Endothelial cell of umbilical vein (primary cell): ENCODE data around the gene SMURF2. TPM values are rescaled to one million over a fixed set of nuclear protein-coding genes. Genes with fewer than 3 reads are reported as not detected.
A peak's percentile ranks its signal among the peaks of the same experiment; 100 is the strongest.

Experiments used
- BruUV-seq: library from RNA; stranded (reverse); fragments of 400-500 nt; replicated peaks from 2 replicates; lab custom pipeline; 2021; lab: Mats Ljungman, UMichigan
- CTCF ChIA-PET: fragments of 300-600, 350-600 bp; sonication (Branson Sonifier 250); formaldehyde crosslinking; loops from one replicate; lab custom pipeline; 2021; ENCODE audit warnings: antibody characterized with exemption, inconsistent platforms; lab: Charles Lee
- POLR2A ChIA-PET: fragments of 300-600, 350-600 bp; sonication (Branson Sonifier 250); formaldehyde crosslinking; loops from one replicate; lab custom pipeline; 2021; ENCODE audit warnings: antibody characterized with exemption, inconsistent platforms; lab: Charles Lee
- DNase-seq: peaks from one replicate; pipeline ENCODE4 v3.0.0-alpha.2; 2011; ENCODE audit warnings: low read depth, low spot score
- FAIRE-seq: peaks from 2 replicates; lab custom pipeline; 2011; peaks lifted over from hg19 to GRCh38; lab: Jason Lieb, UNC
- H2AFZ ChIP-seq: 2 replicates; pipeline ENCODE4 v1.6.0; 2012; ENCODE audit warnings: low read depth, low read length, control low read depth, inconsistent platforms
- H3K27ac ChIP-seq: 2 replicates; pipeline ENCODE4 v1.5.1; 2011; ENCODE audit warnings: low read depth, mild to moderate bottlenecking, control low read depth, low read length, moderate library complexity; ENCODE audit not compliant: insufficient read depth
- H3K27me3 ChIP-seq, 2 experiments: 2 replicates each; pipeline versions ENCODE4 v1.6.0 to v1.6.1; 2011; ENCODE audit warnings: low read length in 2 of 2, mixed read lengths in 1 of 2; ENCODE audit not compliant: control insufficient read depth in 2 of 2, insufficient read depth in 2 of 2
- H3K36me3 ChIP-seq, 2 experiments: 2 replicates in 1 of 2; 3 replicates in 1 of 2; pipeline ENCODE4 v1.5.1; 2011; ENCODE audit warnings: low read length in 2 of 2, mild to moderate bottlenecking in 1 of 2, moderate library complexity in 1 of 2; ENCODE audit not compliant: control insufficient read depth in 2 of 2, insufficient read depth in 2 of 2; ENCODE audit errors: extremely low read depth in 1 of 2
- H3K4me1 ChIP-seq: 3 replicates; pipeline ENCODE4 v1.5.1; 2011; ENCODE audit warnings: mild to moderate bottlenecking, low read length; ENCODE audit not compliant: control insufficient read depth, insufficient read depth; ENCODE audit errors: extremely low read depth
- H3K4me2 ChIP-seq: 2 replicates; pipeline ENCODE4 v1.6.1; 2011; ENCODE audit warnings: low read length, control low read depth, mixed read lengths; ENCODE audit not compliant: insufficient read depth
- H3K4me3 ChIP-seq, 3 experiments: fragments of 200-600 bp in 1 of 3; sonication (generic), shearing (Covaris generic) in 1 of 3; replicated peaks in 1 of 3; 2 replicates each; pipeline ENCODE4 v1.5.1; 2011 to 2016; ENCODE audit warnings: control low read depth in 3 of 3, low read length in 3 of 3, mild to moderate bottlenecking in 2 of 3, inconsistent platforms in 1 of 3, low read depth in 1 of 3, moderate library complexity in 1 of 3; ENCODE audit not compliant: insufficient read depth in 1 of 3
- H3K79me2 ChIP-seq: 2 replicates; pipeline ENCODE4 v1.6.0; 2012; ENCODE audit warnings: low read length, inconsistent platforms; ENCODE audit not compliant: control insufficient read depth, insufficient read depth
- H3K9ac ChIP-seq: replicated peaks from 2 replicates; pipeline ENCODE3; 2011; ENCODE audit warnings: low read length, control low read depth; ENCODE audit not compliant: insufficient read depth; ENCODE audit errors: extremely low read depth
- H3K9me1 ChIP-seq: replicated peaks from 3 replicates; pipeline ENCODE4 v1.6.0; 2011; ENCODE audit warnings: mild to moderate bottlenecking, low read length; ENCODE audit not compliant: control insufficient read depth, insufficient read depth; ENCODE audit errors: extremely low read depth
- H3K9me3 ChIP-seq: replicated peaks from 2 replicates; pipeline ENCODE4 v1.5.1; 2012; ENCODE audit warnings: low read length, inconsistent platforms; ENCODE audit not compliant: control insufficient read depth, insufficient read depth
- H4K20me1 ChIP-seq: replicated peaks from 2 replicates; pipeline ENCODE3; 2011; ENCODE audit warnings: mild to moderate bottlenecking, low read length; ENCODE audit not compliant: control insufficient read depth, insufficient read depth; ENCODE audit errors: extremely low read depth
- CTCF ChIP-seq, 2 donors: IDR thresholded peaks; 1 replicate in 1 of 2; 2 replicates in 1 of 2; pipeline ENCODE4 v1.5.1; 2011; ENCODE audit warnings: low read length in 2 of 2, mild to moderate bottlenecking in 2 of 2, moderate library complexity in 2 of 2, control low read depth in 1 of 2, inconsistent platforms in 1 of 2, low read depth in 1 of 2; ENCODE audit not compliant: insufficient read depth in 1 of 2; ENCODE audit errors: extremely low read depth in 1 of 2
- EZH2 ChIP-seq: IDR thresholded peaks from 2 replicates; pipeline ENCODE4 v1.6.1; 2012; ENCODE audit warnings: borderline replicate concordance, low read depth, mild to moderate bottlenecking, moderate library complexity, low read length, inconsistent platforms; ENCODE audit not compliant: severe bottlenecking
- FOS ChIP-seq: IDR thresholded peaks from 2 replicates; pipeline ENCODE4 v1.6.1; 2011; ENCODE audit warnings: mild to moderate bottlenecking, low read length, moderate library complexity, borderline replicate concordance; ENCODE audit not compliant: insufficient read depth
- GATA2 ChIP-seq: IDR thresholded peaks from 2 replicates; pipeline ENCODE4 v1.7.0; 2011; ENCODE audit warnings: low read depth, mild to moderate bottlenecking, moderate library complexity, mixed read lengths, low read length; ENCODE audit not compliant: insufficient read length, insufficient read depth
- JUN ChIP-seq: IDR thresholded peaks from 2 replicates; pipeline ENCODE4 v1.6.1; 2011; ENCODE audit warnings: borderline replicate concordance, low read depth; ENCODE audit not compliant: insufficient read length, insufficient read depth
- MYC ChIP-seq: IDR thresholded peaks from one replicate; pipeline ENCODE4 v1.6.1; 2011; ENCODE audit warnings: mild to moderate bottlenecking, low read depth, low read length
- POLR2A ChIP-seq: IDR thresholded peaks from 2 replicates; pipeline ENCODE4 v1.6.1; 2012; ENCODE audit warnings: low read depth, mild to moderate bottlenecking, control low read depth, low read length
- POLR2AphosphoS5 ChIP-seq: IDR thresholded peaks from 2 replicates; pipeline ENCODE4 v1.6.1; 2012; ENCODE audit warnings: low read depth, mild to moderate bottlenecking, control low read depth, low read length, moderate library complexity; ENCODE audit not compliant: insufficient read depth
- dilution Hi-C: fragments of 300-500 bp; cut with MboI; formaldehyde crosslinking; loops from one replicate; pipeline ENCODE4 v1.15.0; 2019; ENCODE audit warnings: low sequenced_read_pairs; ENCODE audit not compliant: extremely low pct_ligation_motif_present
- intact Hi-C: fragments of 100-400 bp; cut with micrococcal nuclease; formaldehyde crosslinking; loops from one replicate; pipeline ENCODE4 v1.10.0; 2022
- polyA plus RNA-seq, 4 experiments: library from polyadenylated mRNA; depleted of rRNA in 3 of 4; stranded (reverse) in 3 of 4; unstranded in 1 of 4; fragments of >200 nt; gene quantifications; 2 replicates each; pipeline versions ENCODE4 v1.2.1 to v1.2.3, GENCODE V29; 2011 to 2012; ENCODE audit warnings: missing spikeins in 1 of 4
- total RNA-seq: library from RNA; stranded (reverse); gene quantifications from 2 replicates; pipeline ENCODE4 v1.2.3, GENCODE V29; 2021
- TF ChIP-seq, protein P1 (sequence below): IDR thresholded peaks from 2 replicates; pipeline ENCODE4 v1.6.1; 2011; ENCODE audit not compliant: insufficient read depth, insufficient read length

Gene SMURF2
- total and polyA plus RNA-seq, 2 donors (not counting 3 experiments of a cell fraction or from before 2014, with no cell fraction given): 32.9 to 105 TPM

GRCh38 chr17:64662774-64663367, 764 bp upstream of the SMURF2 start:
- intact Hi-C loops: loop anchor here (1.0 to 2.0 kb wide), 3 partner anchors 20 to 74 kb away; no protein-coding TSS in a partner anchor
- CTCF ChIA-PET: interaction anchor here (1.4 kb wide), 1 partner anchor 74 kb away, joined by 8 read pairs; no protein-coding TSS in a partner anchor
- BruUV-seq: no TSS peak

More at GRCh38 chr17:64662774-64663367, 764 bp upstream of the SMURF2 start:
- Histone ChIP-seq H3K4me3 (peak overlapping the region; percentile 29 to 92 (median 77)), H3K9me1 (no peaks in the 10 kb centered on the region), H3K9me3 (no peaks in the 10 kb centered on the region), H3K4me1 (peaks cover 26% of the 10 kb centered on the region), H3K27ac (peak overlapping the region; percentile 80), H3K36me3 (no peaks in the 10 kb centered on the region), H3K9ac (peak overlapping the region; percentile 89), H4K20me1 (no peaks in the 10 kb centered on the region), H3K79me2 (peaks cover 51% of the 10 kb centered on the region), H3K4me2 (peak overlapping the region; percentile 100), H2AFZ (peak overlapping the region; percentile 70), H3K27me3 (no peaks in the 10 kb centered on the region)
- POLR2A ChIA-PET: interaction anchor here (1.0 to 1.9 kb wide), 2 partner anchors 12 to 46 kb away, joined by 3 to 10 read pairs; no protein-coding TSS in a partner anchor
- dilution Hi-C loops: no loop called here
- DNase-seq (no peak), FAIRE-seq (no peak)
- TF ChIP-seq POLR2AphosphoS5 (no peak), CTCF (IDR thresholded peaks at IDR 0.05; ENCODE audit: extremely low read depth in 1 of 2, insufficient read depth in 1 of 2, low read depth in 1 of 2, low read length in 2 of 2) (no peak), FOS (no peak), JUN (no peak), MYC (no peak), GATA2 (no peak), EZH2 (no peak), POLR2A (no peak)
- TF ChIP-seq, protein P1, sequence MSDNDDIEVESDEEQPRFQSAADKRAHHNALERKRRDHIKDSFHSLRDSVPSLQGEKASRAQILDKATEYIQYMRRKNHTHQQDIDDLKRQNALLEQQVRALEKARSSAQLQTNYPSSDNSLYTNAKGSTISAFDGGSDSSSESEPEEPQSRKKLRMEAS: no peak
